Small intestine (tissue), 7 donors: ENCODE measurements around the gene COL4A2. TPM values are rescaled to one million over a fixed set of nuclear protein-coding genes. Genes with fewer than 3 reads are reported as not detected.
"Not testable (repeated sequence)": the region's sequence is repeated elsewhere in the genome, so short reads cannot be mapped to it uniquely, and the experiment has no call there.

Experiments used
- DNase-seq, 2 donors: peaks; one replicate each; pipeline versions ENCODE4 v3.0.0 to v3.0.0-alpha.2; 2013
- FAIRE-seq: peaks from 2 replicates; lab custom pipeline; 2012; peaks lifted over from hg19 to GRCh38; lab: Jason Lieb, UNC
- H3K27ac ChIP-seq, 3 donors: one replicate each; pipeline ENCODE4 v1.5.1; 2013; ENCODE audit warnings: low read length in 2 of 3, mild to moderate bottlenecking in 2 of 3, control low read depth in 1 of 3, inconsistent platforms in 1 of 3, low read depth in 1 of 3, moderate library complexity in 1 of 3
- H3K27me3 ChIP-seq, 3 donors: one replicate each; pipeline ENCODE4 v1.6.1; 2013; ENCODE audit warnings: low read length in 3 of 3, inconsistent platforms in 1 of 3; ENCODE audit not compliant: control insufficient read depth in 3 of 3, insufficient read depth in 3 of 3
- H3K36me3 ChIP-seq, 3 donors: one replicate each; pipeline ENCODE4 v1.6.1; 2013; ENCODE audit warnings: low read length in 3 of 3, inconsistent platforms in 1 of 3, low read depth in 1 of 3, mild to moderate bottlenecking in 1 of 3, moderate library complexity in 1 of 3; ENCODE audit not compliant: control insufficient read depth in 3 of 3, insufficient read depth in 2 of 3
- H3K4me1 ChIP-seq, 3 donors: one replicate each; pipeline ENCODE4 v1.6.1; 2013; ENCODE audit warnings: low read length in 2 of 3, inconsistent platforms in 1 of 3, low read depth in 1 of 3, mild to moderate bottlenecking in 1 of 3, moderate library complexity in 1 of 3; ENCODE audit not compliant: control insufficient read depth in 3 of 3, insufficient read depth in 2 of 3
- H3K4me3 ChIP-seq, 3 donors: one replicate each; pipeline ENCODE4 v1.5.1; 2013; ENCODE audit warnings: low read length in 3 of 3, control low read depth in 1 of 3, inconsistent platforms in 1 of 3, low read depth in 1 of 3, mild to moderate bottlenecking in 1 of 3, moderate library complexity in 1 of 3
- H3K9me3 ChIP-seq, 2 donors: one replicate each; pipeline ENCODE4 v1.6.1; 2013; ENCODE audit warnings: low read depth in 1 of 2, low read length in 1 of 2; ENCODE audit not compliant: control insufficient read depth in 2 of 2, insufficient read depth in 1 of 2
- WGBS, 3 donors: extraction: QIAGEN DNeasy Blood & Tissue Kit; methylation state at CpG; one replicate each; pipeline ENCODE4 v1.1.7; 2013; 5-methylcytosine and 5-hydroxymethylcytosine counted together
- polyA plus RNA-seq, 4 donors: library from polyadenylated mRNA; stranded (reverse) in 3 of 4; unstranded in 1 of 4; fragments of 200-250 nt in 3 of 4; fragments of 120-200 nt in 1 of 4; gene quantifications; one replicate each; pipeline versions ENCODE4 v1.2.1 to v1.2.3, GENCODE V29; 2013
- donor health status: healthy with polysubstance abuse.
- donor health status: control.
- donor health status: control.
- donor health status: Bipolar disorder and iron deficiency.
- donor health status: healthy.

The COL4A2 gene
- polyA plus RNA-seq, 4 donors: 42.3 to 120 (median 64.6) TPM

GRCh38 chr13:110495376-110495775, 188.3 kb downstream of the COL4A2 start:
- Histone ChIP-seq H3K36me3 (peaks cover 0 to 71% (median 5%) of the 10 kb centered on the region in 3 donors), H3K27me3 (no peaks in the 10 kb centered on the region), H3K27ac (no peak overlapping the region), H3K4me1 (no peaks in the 10 kb centered on the region), H3K9me3 (peaks cover 0 to 2% of the 10 kb centered on the region in 2 donors), H3K4me3 (no peak overlapping the region)
- FAIRE-seq (no peak), DNase-seq (no peak)
- 74 to 89% (median 86%) methylated on average over 3 of the region's 3 CpGs for WGBS, 3 donors

- H3K36me3 ChIP-seq: peaks cover 0 to 69% (median 5%) of the 10 kb centered on the region in 3 donors
- FAIRE-seq: no peak
- WGBS, 3 donors: 87 to 95% (median 90%) methylated on average over 3 of the region's 3 CpGs
Measured at GRCh38 chr13:110495881-110496280, 188.8 kb downstream of the COL4A2 start.

GRCh38 chr13:110496281-110496680, 189.2 kb downstream of the COL4A2 start:
- FAIRE-seq (no peak), DNase-seq (no peak)
- H3K4me3 ChIP-seq: no peak overlapping the region
- no peaks in the 10 kb centered on the region for H3K27me3 ChIP-seq
- no peak overlapping the region for H3K27ac ChIP-seq
- whole genome bisulfite sequencing, 3 donors: 79 to 97% (median 86%) methylated on average over 3 of the region's 3 CpGs
- H3K9me3 ChIP-seq: peaks cover 0 to 2% of the 10 kb centered on the region in 2 donors
- H3K4me1 ChIP-seq: no peaks in the 10 kb centered on the region
- peaks cover 0 to 69% (median 5%) of the 10 kb centered on the region in 3 donors for H3K36me3 ChIP-seq

More at GRCh38 chr13:110495881-110496280, 188.8 kb downstream of the COL4A2 start:
- Histone ChIP-seq H3K27ac (no peak overlapping the region), H3K4me1 (no peaks in the 10 kb centered on the region), H3K4me3 (no peak overlapping the region), H3K27me3 (no peaks in the 10 kb centered on the region), H3K9me3 (peaks cover 0 to 2% of the 10 kb centered on the region in 2 donors)
- DNase-seq: no peak

GRCh38 chr13:110497003-110497402, 189.9 kb downstream of the COL4A2 start:
- H3K27ac ChIP-seq: no peak overlapping the region
- FAIRE-seq: no peak
- no peaks in the 10 kb centered on the region for H3K4me1 ChIP-seq
- peaks cover 0 to 2% of the 10 kb centered on the region in 2 donors for H3K9me3 ChIP-seq
- no peaks in the 10 kb centered on the region for H3K27me3 ChIP-seq
- no peak overlapping the region for H3K4me3 ChIP-seq
- DNase-seq: no peak
- 70 to 100% (median 91%) methylated on average over 2 of the region's 2 CpGs for WGBS, 3 donors
- H3K36me3 ChIP-seq: peaks cover 0 to 67% (median 5%) of the 10 kb centered on the region in 3 donors

GRCh38 chr13:110497896-110498295, 190.8 kb downstream of the COL4A2 start:
- 94 to 97% (median 95%) methylated on average over 3 of the region's 3 CpGs for WGBS, 3 donors
- peaks cover 0 to 68% (median 0%) of the 10 kb centered on the region in 3 donors for H3K36me3 ChIP-seq
- not testable (repeated sequence) for H3K27me3 ChIP-seq, H3K27ac ChIP-seq, H3K4me1 ChIP-seq, H3K9me3 ChIP-seq, DNase-seq, H3K4me3 ChIP-seq, FAIRE-seq

- H3K4me1 ChIP-seq: no peaks in the 10 kb centered on the region
- peaks cover 0 to 69% (median 0%) of the 10 kb centered on the region in 3 donors for H3K36me3 ChIP-seq
- FAIRE-seq (no peak), DNase-seq (no peak)
- no peaks in the 10 kb centered on the region for H3K27me3 ChIP-seq
- H3K9me3 ChIP-seq: peaks cover 0 to 2% of the 10 kb centered on the region in 2 donors
- WGBS, 3 donors: 83 to 89% (median 88%) methylated on average over 5 of the region's 5 CpGs
- H3K4me3 ChIP-seq: no peak overlapping the region
- H3K27ac ChIP-seq: no peak overlapping the region
Measured at GRCh38 chr13:110498327-110498726, 191.2 kb downstream of the COL4A2 start.

GRCh38 chr13:110498765-110499164, 191.7 kb downstream of the COL4A2 start:
- Histone ChIP-seq H3K9me3 (peaks cover 0 to 2% of the 10 kb centered on the region in 2 donors), H3K4me1 (no peaks in the 10 kb centered on the region), H3K36me3 (peaks cover 0 to 69% (median 0%) of the 10 kb centered on the region in 3 donors), H3K27me3 (no peaks in the 10 kb centered on the region), H3K4me3 (no peak overlapping the region), H3K27ac (no peak overlapping the region)
- FAIRE-seq: no peak
- WGBS, 3 donors: 90 to 94% (median 92%) methylated on average over 10 of the region's 10 CpGs
- DNase-seq: no peak

- H3K4me3 ChIP-seq: no peak overlapping the region
- peaks cover 0 to 76% (median 0%) of the 10 kb centered on the region in 3 donors for H3K36me3 ChIP-seq
- no peak for FAIRE-seq
- H3K9me3 ChIP-seq: peaks cover 0 to 2% of the 10 kb centered on the region in 2 donors
- no peaks in the 10 kb centered on the region for H3K27me3 ChIP-seq
- no peaks in the 10 kb centered on the region for H3K4me1 ChIP-seq
- no peak overlapping the region for H3K27ac ChIP-seq
- no peak for DNase-seq
- 83 to 88% (median 84%) methylated on average over 10 of the region's 10 CpGs for WGBS, 3 donors
Measured at GRCh38 chr13:110499621-110500281, 192.7 kb downstream of the COL4A2 start.
